ENCODE data around the gene FBXL4.

- TF ChIP-seq ATF3 (IDR thresholded peaks at IDR 0.05; ENCODE audit: borderline replicate concordance, extremely low read depth, low read depth, low read length): no peak
- TF ChIP-seq EP300 (IDR thresholded peaks at IDR 0.05; ENCODE audit: borderline replicate concordance in 1 of 2, control insufficient read depth in 1 of 2, low read depth in 2 of 2, low read length in 2 of 2): no peak
- TF ChIP-seq NKRF (conservative IDR thresholded peaks at IDR 0.05): no peak
- no peak for TF ChIP-seq ZBTB4 (CRISPR knock-in tag; IDR thresholded peaks at IDR 0.05)
- TF ChIP-seq EZH2 (IDR thresholded peaks at IDR 0.05; ENCODE audit: borderline replicate concordance, control insufficient read depth, low read depth, low read length): no peak
- no peak for TF ChIP-seq RFX5 (IDR thresholded peaks at IDR 0.05; ENCODE audit: low read depth, low read length)
- no peak for TF ChIP-seq BHLHE40 (IDR thresholded peaks at IDR 0.05; ENCODE audit: borderline replicate concordance in 1 of 2, low read depth in 2 of 2, low read length in 1 of 2)
- TF ChIP-seq PAX8 (IDR thresholded peaks at IDR 0.05): no peak
These were observed 1.4 kb downstream of the FBXL4 start for GRCh38 chr6:98946266-98946878.
